OCI-LY1 (cell line): Measurements from ENCODE around the gene SERGEF.

Experiments
- CTCF ChIP-seq: fragments of 200-600 bp; sonication (generic), shearing (Covaris generic); IDR thresholded peaks from 2 replicates; pipeline ENCODE4 v1.5.1; 2017; ENCODE audit warnings: mild to moderate bottlenecking, antibody characterized with exemption, low read length, moderate library complexity, mixed read lengths
- EZH2 ChIP-seq: fragments of 200-600 bp; sonication (generic), shearing (Covaris generic); IDR thresholded peaks from 2 replicates; pipeline ENCODE4 v1.8.0; 2017; ENCODE audit warnings: borderline replicate concordance, mixed run types, mild to moderate bottlenecking, antibody characterized with exemption, low read length, moderate library complexity, mixed read lengths

GRCh38 chr11:17778352-17778751, 234.5 kb downstream of the SERGEF start:
- TF ChIP-seq CTCF (no peak), EZH2 (no peak)
